Measurements from ENCODE around the gene XPNPEP2. TPM values are rescaled to one million over a fixed set of nuclear protein-coding genes. Genes with fewer than 3 reads are reported as not detected.

XPNPEP2 gene
- not detected in 2 replicates for total RNA-seq (2014; rRNA removed; shearing (Covaris generic))

- in situ Hi-C loops (cut with HindIII; ENCODE audit: low sequenced_read_pairs), result no loop called here
- no peak for DNase-seq (ENCODE audit: low spot score)
These were observed at the start of gene XPNPEP2 for GRCh38 chrX:129738466-129739308. TSS of gene XPNPEP2 (plus strand) at chrX:129738979. CDS start at chrX:129739214, 235 bp downstream.

- in situ Hi-C loops (cut with HindIII; ENCODE audit: low sequenced_read_pairs), result no loop called here
- DNase-seq (ENCODE audit: low spot score), result no peak
These were observed 49.0 kb upstream of the XPNPEP2 start for GRCh38 chrX:129689796-129690195.

- in situ Hi-C loops (cut with HindIII; ENCODE audit: low sequenced_read_pairs), result no loop called here
- no peak for DNase-seq (ENCODE audit: low spot score)
These were observed 48.3 kb upstream of the XPNPEP2 start for GRCh38 chrX:129690435-129690834.

GRCh38 chrX:129693354-129693753, 45.4 kb upstream of the XPNPEP2 start:
- no peak for DNase-seq (ENCODE audit: low spot score)
- in situ Hi-C loops (cut with HindIII; ENCODE audit: low sequenced_read_pairs), result no loop called here

GRCh38 chrX:129694805-129695204, 44.0 kb upstream of the XPNPEP2 start:
- DNase-seq (ENCODE audit: low spot score), result no peak
- in situ Hi-C loops (cut with HindIII; ENCODE audit: low sequenced_read_pairs), result no loop called here

- DNase-seq (ENCODE audit: low spot score), result no peak
- in situ Hi-C loops (cut with HindIII; ENCODE audit: low sequenced_read_pairs), result no loop called here
These were observed 43.2 kb upstream of the XPNPEP2 start for GRCh38 chrX:129695535-129695934.

- DNase-seq (ENCODE audit: low spot score), result no peak
- in situ Hi-C loops (cut with HindIII; ENCODE audit: low sequenced_read_pairs), result no loop called here
These were observed 42.8 kb upstream of the XPNPEP2 start for GRCh38 chrX:129695937-129696336.

GRCh38 chrX:129696463-129697155, 42.2 kb upstream of the XPNPEP2 start:
- no peak for DNase-seq (ENCODE audit: low spot score)
- in situ Hi-C loops (cut with HindIII; ENCODE audit: low sequenced_read_pairs), result no loop called here

- no peak for DNase-seq (ENCODE audit: low spot score)
- in situ Hi-C loops (cut with HindIII; ENCODE audit: low sequenced_read_pairs), result no loop called here
These were observed 41.5 kb upstream of the XPNPEP2 start for GRCh38 chrX:129697204-129697829.

GRCh38 chrX:129698150-129698549, 40.6 kb upstream of the XPNPEP2 start:
- in situ Hi-C loops (cut with HindIII; ENCODE audit: low sequenced_read_pairs), result no loop called here
- DNase-seq (ENCODE audit: low spot score), result no peak

GRCh38 chrX:129700536-129700935, 38.2 kb upstream of the XPNPEP2 start:
- no peak for DNase-seq (ENCODE audit: low spot score)
- in situ Hi-C loops (cut with HindIII; ENCODE audit: low sequenced_read_pairs), result no loop called here

GRCh38 chrX:129701624-129702069, 37.1 kb upstream of the XPNPEP2 start:
- DNase-seq (ENCODE audit: low spot score), result peak; percentile 13
- in situ Hi-C loops (cut with HindIII; ENCODE audit: low sequenced_read_pairs), result no loop called here

- in situ Hi-C loops (cut with HindIII; ENCODE audit: low sequenced_read_pairs), result no loop called here
These were observed 34.3 kb upstream of the XPNPEP2 start for GRCh38 chrX:129704491-129704890.

GRCh38 chrX:129705377-129705925, 33.3 kb upstream of the XPNPEP2 start:
- no peak for DNase-seq (ENCODE audit: low spot score)
- in situ Hi-C loops (cut with HindIII; ENCODE audit: low sequenced_read_pairs), result no loop called here

More at GRCh38 chrX:129704491-129704890, 34.3 kb upstream of the XPNPEP2 start:
- DNase-seq (ENCODE audit: low spot score), result no peak

- no peak for DNase-seq (ENCODE audit: low spot score)
- in situ Hi-C loops (cut with HindIII; ENCODE audit: low sequenced_read_pairs), result no loop called here
These were observed 32.8 kb upstream of the XPNPEP2 start for GRCh38 chrX:129705988-129706387.

GRCh38 chrX:129706400-129707072, 32.2 kb upstream of the XPNPEP2 start:
- in situ Hi-C loops (cut with HindIII; ENCODE audit: low sequenced_read_pairs), result no loop called here
- peak; percentile 0 for DNase-seq (ENCODE audit: low spot score)

- in situ Hi-C loops (cut with HindIII; ENCODE audit: low sequenced_read_pairs), result no loop called here
- no peak for DNase-seq (ENCODE audit: low spot score)
These were observed 24.2 kb upstream of the XPNPEP2 start for GRCh38 chrX:129714581-129714980.

GRCh38 chrX:129716507-129716906, 22.3 kb upstream of the XPNPEP2 start:
- in situ Hi-C loops (cut with HindIII; ENCODE audit: low sequenced_read_pairs), result no loop called here

GRCh38 chrX:129717892-129718291, 20.9 kb upstream of the XPNPEP2 start:
- in situ Hi-C loops (cut with HindIII; ENCODE audit: low sequenced_read_pairs), result no loop called here
- no peak for DNase-seq (ENCODE audit: low spot score)

More at GRCh38 chrX:129716507-129716906, 22.3 kb upstream of the XPNPEP2 start:
- no peak for DNase-seq (ENCODE audit: low spot score)

Data from G401 (cell line).